Measurements from ENCODE around the gene ADGRG6.

- no peak for TF ChIP-seq CTCF (IDR thresholded peaks at IDR 0.05)
- TF ChIP-seq POLR2A (IDR thresholded peaks at IDR 0.05): no peak
Measured at GRCh38 chr6:142419071-142419470, 117.3 kb downstream of the ADGRG6 start.

All from body of pancreas (tissue), 4 donors.